SK-N-MC (cell line): ENCODE results near the gene ZCCHC24.
"Not testable (repeated sequence)": the region's sequence is repeated elsewhere in the genome, so short reads cannot be mapped to it uniquely, and the experiment has no call there.

Experiments used
- DNase-seq: peaks from one replicate; pipeline ENCODE4 v3.0.0-alpha.2; 2011; ENCODE audit warnings: low read depth, low spot score
- H3K27ac ChIP-seq: fragments of 200-600 bp; sonication (generic); 2 replicates; pipeline ENCODE4 v1.5.1; 2016; ENCODE audit warnings: mixed run types
- H3K36me3 ChIP-seq: fragments of 200-600 bp; sonication (generic); 2 replicates; pipeline ENCODE4 v1.6.1; 2017; ENCODE audit warnings: antibody characterized with exemption, low read length, mixed read lengths; ENCODE audit not compliant: insufficient read depth
- H3K4me3 ChIP-seq: fragments of 200-600 bp; sonication (generic); 2 replicates; pipeline ENCODE4 v1.5.1; 2016
- H3K9ac ChIP-seq: fragments of 200-600 bp; sonication (generic); 2 replicates; pipeline ENCODE4 v1.8.0; 2017; ENCODE audit warnings: mixed run types, mixed read lengths; ENCODE audit not compliant: insufficient read length
- H3K9me3 ChIP-seq: fragments of 200-600 bp; sonication (generic); 2 replicates; pipeline ENCODE4 v1.6.1; 2017; ENCODE audit warnings: low read depth, mild to moderate bottlenecking, antibody characterized with exemption, low read length, moderate library complexity, mixed read lengths
- EZH2 ChIP-seq: fragments of 200-600 bp; sonication (generic); IDR thresholded peaks from one replicate; pipeline ENCODE4 v1.6.1; 2017; ENCODE audit warnings: antibody characterized with exemption
- FOXP2 ChIP-seq: optimal IDR thresholded peaks from 2 replicates; pipeline ENCODE3; 2011; ENCODE audit warnings: mild to moderate bottlenecking, moderate library complexity; ENCODE audit not compliant: insufficient read depth; ENCODE audit errors: extremely low read length, control extremely low read depth
- POLR2AphosphoS5 ChIP-seq: IDR thresholded peaks from 2 replicates; pipeline ENCODE4 v1.6.1; 2012; ENCODE audit warnings: mild to moderate bottlenecking, low read depth, low read length, borderline replicate concordance

ZCCHC24 gene

DNA sequence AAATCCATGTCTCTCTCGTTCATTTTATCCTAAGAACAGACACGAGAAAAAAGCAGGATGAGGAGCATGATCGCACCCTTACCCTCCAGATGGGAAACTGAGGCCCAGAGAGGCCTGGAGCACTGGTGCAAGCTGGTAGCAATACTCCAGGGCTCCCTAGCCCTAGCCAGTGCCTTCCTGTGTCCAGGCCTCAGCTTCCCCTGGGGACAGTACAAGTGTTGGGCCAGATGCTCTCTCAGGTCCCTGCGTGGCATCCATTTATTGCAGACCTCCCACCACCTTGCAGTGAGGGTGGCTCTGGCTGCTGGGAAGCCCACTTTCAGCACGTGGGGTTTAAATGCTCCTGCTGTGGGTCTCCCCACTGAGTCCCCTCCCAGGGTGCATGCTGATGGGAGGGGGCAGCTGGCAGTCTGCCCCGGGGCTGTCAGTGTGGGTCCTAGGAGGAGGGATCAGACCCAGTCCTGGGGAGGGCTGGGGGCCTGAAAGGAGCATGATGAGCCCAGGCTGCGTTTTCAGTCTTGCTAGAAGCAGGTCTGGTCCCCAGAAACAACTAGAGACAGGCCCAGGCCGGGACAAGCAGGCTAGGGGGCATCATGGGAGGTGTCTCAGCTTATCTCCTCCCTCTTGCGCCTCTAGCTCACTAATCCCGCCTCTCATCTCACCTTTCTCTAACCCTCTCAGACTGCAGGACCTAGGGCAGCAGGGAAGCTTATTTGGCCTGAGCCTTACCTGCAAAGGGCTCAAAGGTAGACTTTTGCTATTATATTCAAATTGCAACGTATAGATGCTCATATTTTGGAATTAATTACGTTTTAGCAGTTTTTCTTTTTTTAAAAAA lies 98.8 kb downstream of the ZCCHC24 start:
- DNase-seq = no peak
- Histone ChIP-seq H3K4me3 (peak overlapping the region; percentile 82), H3K9ac (no peak overlapping the region)

DNA sequence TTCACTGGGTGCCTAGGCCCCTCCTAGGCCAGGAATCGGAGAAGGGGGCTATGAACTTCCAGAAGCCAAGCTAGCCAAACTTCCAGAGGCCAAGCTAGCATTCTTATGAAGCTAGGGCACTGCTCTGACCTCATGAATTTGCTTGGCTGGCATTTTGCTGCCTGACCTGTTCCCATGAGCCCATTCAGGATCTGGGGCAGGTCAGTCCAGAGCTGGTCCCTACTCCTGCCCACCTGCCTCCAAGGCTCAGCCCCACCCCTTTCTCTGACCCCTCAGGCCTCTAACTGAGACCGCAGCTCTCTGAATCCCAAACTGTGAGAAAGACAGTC lies 99.4 kb downstream of the ZCCHC24 start:
- DNase-seq = no peak
- TF ChIP-seq EZH2 (no peak), FOXP2 (no peak), POLR2AphosphoS5 (no peak)
- Histone ChIP-seq H3K36me3 (peaks cover 21% of the 10 kb centered on the region; the same call in 1 of the 2 replicates), H3K9me3 (no peaks in the 10 kb centered on the region), H3K4me3 (no peak overlapping the region), H3K27ac (no peak overlapping the region), H3K9ac (no peak overlapping the region)

More for the DNA sequence above, 98.8 kb downstream of the ZCCHC24 start:
- TF ChIP-seq EZH2 (no peak), FOXP2 (no peak), POLR2AphosphoS5 (no peak)
- H3K9me3 ChIP-seq = no peaks in the 10 kb centered on the region
- H3K36me3 ChIP-seq = peaks cover 24% of the 10 kb centered on the region; the same call in 1 of the 2 replicates
- no peak overlapping the region for H3K27ac ChIP-seq

DNA sequence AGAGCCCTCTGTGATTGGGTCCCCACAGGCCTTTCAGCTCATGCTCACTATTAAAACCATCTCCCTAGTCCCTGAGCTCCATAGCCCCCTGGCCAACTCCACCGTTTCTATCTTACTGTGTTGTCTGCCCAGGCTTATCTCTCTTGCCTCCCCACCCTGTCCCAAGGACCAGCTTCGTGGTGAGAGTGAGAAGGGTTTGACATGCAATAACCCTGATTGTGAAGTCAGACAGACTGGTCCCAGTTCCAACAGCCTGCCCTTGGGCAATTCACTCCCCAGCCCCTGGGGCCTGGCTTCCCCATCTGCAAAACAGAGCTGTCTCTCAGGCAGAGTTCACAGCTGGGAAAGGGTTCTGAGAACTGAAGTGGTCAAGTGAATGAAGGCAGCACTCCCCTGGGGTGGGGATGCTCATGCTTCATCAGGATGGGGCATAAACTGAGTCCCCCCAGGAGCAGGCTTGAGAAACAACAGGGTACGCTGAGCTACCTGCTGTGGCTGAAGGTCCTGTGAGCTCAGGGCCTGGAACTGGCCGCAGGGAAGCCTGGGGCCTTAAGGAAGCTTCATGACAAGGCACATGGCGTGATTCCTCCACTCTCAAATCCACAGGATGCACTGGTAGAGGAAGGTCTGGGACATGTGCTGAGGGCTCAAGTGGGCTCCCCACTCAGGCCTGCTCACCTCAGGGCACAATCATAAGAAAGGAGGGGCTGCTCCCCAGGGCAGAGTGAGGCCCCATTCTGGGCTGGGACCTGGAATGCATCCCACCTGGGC lies 100.0 kb downstream of the ZCCHC24 start:
- DNase-seq = no peak
- H3K9ac ChIP-seq = no peak overlapping the region
- no peak overlapping the region for H3K4me3 ChIP-seq
- H3K27ac ChIP-seq = no peak overlapping the region
- H3K9me3 ChIP-seq = no peaks in the 10 kb centered on the region
- no peak for TF ChIP-seq POLR2AphosphoS5
- TF ChIP-seq EZH2 = no peak
- TF ChIP-seq FOXP2 = no peak
- H3K36me3 ChIP-seq = peaks cover 16% of the 10 kb centered on the region; the same call in 1 of the 2 replicates

DNA sequence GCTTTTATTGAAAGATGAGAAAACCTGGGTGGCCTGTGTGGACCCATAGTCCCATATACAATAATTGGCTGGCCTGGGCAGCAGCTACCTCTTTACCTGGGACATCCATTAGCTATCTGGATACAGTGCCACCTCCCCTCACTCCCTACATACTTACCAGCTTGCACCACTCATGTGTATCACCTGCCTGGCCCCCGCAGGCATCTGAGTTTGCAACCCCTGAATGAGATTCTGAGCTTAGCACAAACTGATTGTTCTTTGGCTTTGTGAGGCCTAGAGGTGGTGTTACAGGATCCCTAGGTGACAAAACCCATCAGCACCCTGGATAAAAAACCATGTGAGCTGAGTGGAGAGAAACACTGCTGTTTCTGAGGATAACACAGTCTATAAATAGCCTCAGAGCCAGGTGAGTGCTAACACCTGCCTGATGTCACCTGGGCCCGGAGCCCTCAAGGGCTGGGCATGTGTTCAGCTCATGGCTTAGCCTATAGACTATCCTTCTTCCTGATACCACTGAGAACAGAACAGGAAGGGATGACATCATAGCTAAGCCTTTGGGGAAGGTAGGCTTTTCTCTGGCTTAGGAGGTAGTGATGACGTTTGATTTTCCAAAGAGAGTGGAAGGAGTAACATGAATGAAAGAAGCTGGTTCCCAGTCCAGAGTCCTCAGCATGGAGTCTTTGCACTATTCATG lies 100.8 kb downstream of the ZCCHC24 start:
- peaks cover 8% of the 10 kb centered on the region; the same call in 1 of the 2 replicates for H3K36me3 ChIP-seq
- DNase-seq = no peak
- H3K4me3 ChIP-seq = no peak overlapping the region
- no peaks in the 10 kb centered on the region for H3K9me3 ChIP-seq
- no peak overlapping the region for H3K9ac ChIP-seq
- TF ChIP-seq POLR2AphosphoS5 = no peak
- no peak for TF ChIP-seq EZH2
- TF ChIP-seq FOXP2 = no peak
- H3K27ac ChIP-seq = no peak overlapping the region

DNA sequence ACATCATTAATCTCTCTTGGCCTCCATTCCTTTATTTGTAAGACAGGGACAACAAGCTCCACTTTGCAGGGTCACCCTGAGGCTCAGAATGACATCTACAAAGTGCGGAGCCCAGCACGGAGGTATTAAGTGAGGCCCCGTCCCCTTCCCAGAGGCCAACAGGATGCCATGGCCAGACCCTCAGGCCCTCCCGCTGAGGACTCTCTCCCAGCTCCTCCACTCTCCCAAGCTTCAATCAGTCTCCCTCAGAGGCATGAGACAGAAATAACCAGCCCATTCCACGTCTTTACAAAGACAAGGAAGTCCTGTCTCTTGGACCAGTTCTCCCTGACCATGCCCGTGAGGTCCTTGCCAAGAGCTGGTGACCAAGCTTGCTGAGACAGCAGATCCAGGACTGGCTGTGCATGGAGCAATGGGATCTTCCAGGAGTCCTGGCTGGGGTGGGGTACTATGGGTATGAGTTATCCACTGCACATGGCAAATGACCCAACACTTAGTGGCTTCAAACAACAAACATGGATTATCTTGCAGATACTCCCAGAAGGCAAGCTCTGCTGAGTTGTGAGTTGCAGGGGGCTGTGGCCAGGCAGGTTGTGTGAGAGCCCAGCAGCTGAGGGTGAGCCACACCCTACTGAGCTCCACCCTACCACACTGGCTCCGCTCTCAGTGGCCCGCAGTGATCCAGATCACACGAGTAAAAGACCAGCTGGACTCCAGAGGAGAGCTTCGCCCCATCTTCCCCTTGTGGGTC lies 102.4 kb downstream of the ZCCHC24 start:
- H3K9me3 ChIP-seq = no peaks in the 10 kb centered on the region
- H3K36me3 ChIP-seq = no peaks in the 10 kb centered on the region
- TF ChIP-seq FOXP2 (no peak), EZH2 (no peak), POLR2AphosphoS5 (no peak)
- H3K9ac ChIP-seq = no peak overlapping the region
- DNase-seq = no peak
- H3K4me3 ChIP-seq = no peak overlapping the region
- no peak overlapping the region for H3K27ac ChIP-seq

DNA sequence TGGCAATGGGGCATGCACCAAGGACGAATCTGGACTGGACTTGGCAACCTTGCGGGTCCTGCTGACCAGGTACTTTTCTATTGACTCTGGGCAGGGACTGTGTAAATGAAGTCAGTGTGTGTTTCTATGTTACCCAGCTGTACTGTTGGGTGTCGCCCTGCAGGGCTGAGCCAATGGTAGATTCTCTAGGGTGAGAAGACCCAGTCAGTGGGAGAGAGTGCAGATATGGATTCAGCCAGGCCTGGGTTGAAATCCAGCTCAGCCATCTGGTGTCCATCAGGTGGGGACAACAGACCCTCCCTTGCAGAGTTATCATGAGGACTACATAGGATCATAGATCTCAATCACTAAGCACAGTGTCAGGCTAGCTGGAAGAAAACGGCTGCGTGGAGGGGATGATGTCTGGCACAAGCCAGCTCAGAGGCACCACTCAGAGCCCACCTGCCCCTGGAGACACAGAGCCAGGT lies 103.1 kb downstream of the ZCCHC24 start:
- DNase-seq = no peak
- Histone ChIP-seq H3K27ac (no peak overlapping the region), H3K9me3 (no peaks in the 10 kb centered on the region), H3K9ac (no peak overlapping the region), H3K36me3 (no peaks in the 10 kb centered on the region), H3K4me3 (no peak overlapping the region)
- TF ChIP-seq EZH2 = no peak
- no peak for TF ChIP-seq POLR2AphosphoS5

DNA sequence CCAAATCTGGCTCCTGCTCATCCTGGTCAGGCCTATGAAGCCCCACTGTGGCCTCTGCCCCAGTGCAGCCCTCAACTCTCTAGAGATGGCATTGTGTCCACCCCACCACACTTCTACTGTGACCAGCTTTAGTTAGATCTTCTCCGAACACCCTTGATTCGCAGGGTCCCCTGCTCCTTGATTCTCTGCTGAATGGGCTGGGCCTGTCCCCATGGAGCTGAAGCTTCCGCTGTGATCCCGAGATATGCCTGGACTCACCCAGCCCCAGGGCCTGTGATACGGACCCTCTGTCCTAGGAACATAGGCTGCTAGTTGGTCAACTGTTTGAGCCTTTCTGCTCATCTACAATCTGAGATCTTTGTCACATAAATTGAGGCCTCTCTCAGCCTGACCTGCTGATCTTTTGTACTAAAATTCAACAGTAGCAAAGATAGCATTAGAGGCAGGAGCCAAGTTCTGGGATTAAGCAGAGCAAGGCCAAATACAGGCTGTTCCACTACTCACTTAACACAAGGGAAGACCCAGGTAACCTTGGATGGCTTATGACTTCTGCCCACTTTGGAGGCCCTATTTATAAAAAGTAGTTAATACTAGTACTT lies 104.7 kb downstream of the ZCCHC24 start:
- Histone ChIP-seq H3K9ac (no peak overlapping the region), H3K9me3 (no peaks in the 10 kb centered on the region), H3K36me3 (no peaks in the 10 kb centered on the region), H3K27ac (no peak overlapping the region), H3K4me3 (no peak overlapping the region)
- TF ChIP-seq EZH2 = no peak
- TF ChIP-seq POLR2AphosphoS5 = no peak
- no peak for TF ChIP-seq FOXP2
- DNase-seq = no peak

DNA sequence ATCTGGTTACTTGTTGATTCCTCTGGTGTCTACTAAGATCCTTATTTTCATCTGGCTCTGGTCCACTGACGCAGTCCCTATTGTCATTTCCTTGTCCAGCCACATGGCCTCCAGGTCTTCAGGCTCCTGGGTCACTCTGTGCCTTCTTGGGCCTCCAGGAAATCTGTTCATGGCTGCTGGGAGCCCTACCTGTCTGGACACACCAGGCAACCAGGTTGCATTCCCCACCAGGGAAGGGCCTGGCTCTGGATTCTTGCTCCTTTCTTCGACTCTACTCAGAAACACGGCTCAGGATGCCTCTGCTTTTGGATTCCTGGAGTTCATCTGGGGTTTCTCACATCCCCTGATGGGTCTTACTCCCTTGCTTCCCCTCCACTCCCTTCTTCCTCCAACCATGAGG lies 106.2 kb downstream of the ZCCHC24 start:
- no peak for DNase-seq
- Histone ChIP-seq H3K9ac (no peak overlapping the region), H3K4me3 (no peak overlapping the region), H3K9me3 (no peaks in the 10 kb centered on the region), H3K27ac (no peak overlapping the region), H3K36me3 (no peaks in the 10 kb centered on the region)
- TF ChIP-seq FOXP2 (no peak), EZH2 (no peak), POLR2AphosphoS5 (no peak)

DNA sequence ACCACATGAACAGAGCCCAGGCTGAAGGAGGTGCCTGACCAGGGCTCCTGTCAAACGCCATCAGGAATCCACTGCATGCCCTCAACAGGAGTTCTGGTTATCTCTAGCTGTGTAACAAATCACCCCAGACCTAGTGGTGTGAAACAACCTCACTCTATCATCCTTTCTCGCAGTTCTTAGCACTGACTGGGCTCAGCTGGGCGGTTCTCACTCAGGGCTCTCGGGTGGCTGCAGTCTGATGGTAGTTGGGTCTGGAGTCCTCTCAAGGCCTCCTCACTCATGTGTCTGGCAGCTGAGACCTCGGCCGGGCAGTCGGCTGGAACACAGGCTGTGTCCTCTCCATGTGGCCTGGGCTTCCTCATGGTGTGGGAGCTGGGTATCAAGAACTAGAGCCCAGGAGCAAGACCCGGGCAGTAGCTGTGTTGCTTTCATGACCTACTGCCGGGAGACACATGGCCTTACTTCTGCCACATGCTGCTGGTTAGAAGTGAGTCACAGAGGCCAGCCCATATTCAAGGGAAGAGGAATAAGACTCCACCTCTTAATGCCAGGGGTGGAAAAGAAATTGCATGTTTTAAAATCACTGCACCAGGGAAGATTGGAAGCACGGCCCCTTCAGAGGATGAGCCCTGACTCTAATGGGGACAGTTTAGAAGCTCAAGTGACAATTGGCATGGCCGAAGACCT lies 107.5 kb downstream of the ZCCHC24 start:
- H3K27ac ChIP-seq, H3K9me3 ChIP-seq, DNase-seq, H3K4me3 ChIP-seq, H3K9ac ChIP-seq, H3K36me3 ChIP-seq: not testable (repeated sequence)
